ENCODE results near the gene RPTN. TPM values are rescaled to one million over a fixed set of nuclear protein-coding genes. Genes with fewer than 3 reads are reported as not detected.

Gene RPTN
- polyA plus RNA-seq, 2 of the 4 experiments (the other 2 are of a cell fraction): not detected

- FAIRE-seq: peak; percentile 84
- WGBS (ENCODE audit: missing lambda C conversion rate): 3% methylated on average over 1 of the region's 1 CpG
- CTCF ChIA-PET: interaction anchor here (1.1 to 17.5 kb wide), 7 partner anchors 10 to 296 kb away, joined by 3 to 291 read pairs (median 6); no protein-coding TSS in a partner anchor
- peak; percentile 83 to 92 for ATAC-seq
- Histone ChIP-seq H3K9me3 (no peaks in the 10 kb centered on the region), H3K27ac (peak overlapping the region; percentile 34 to 55; a peak in 5 of 6 replicates), H3K4me3 (no peak overlapping the region), H3K4me1 (peaks cover 29% of the 10 kb centered on the region), H3K4me2 (peak overlapping the region; percentile 47)
- DNase-seq (ENCODE audit: low read depth in 1 of 2, low spot score in 1 of 2): peak; percentile 28 to 71
- TF ChIP-seq HOXB13 (CRISPR knock-in tag; IDR thresholded peaks at IDR 0.05; ENCODE audit: low read depth) (no peak), JUN (IDR thresholded peaks at IDR 0.05) (peak; percentile 49 to 79; a peak in 2 of 5 replicates), ZSCAN20 (CRISPR knock-in tag; IDR thresholded peaks at IDR 0.05) (no peak), ZFP36 (IDR thresholded peaks at IDR 0.05; ENCODE audit: borderline replicate concordance, partially characterized antibody) (no peak), RAD21 (conservative IDR thresholded peaks at IDR 0.05 in 1 of 2, IDR thresholded peaks at IDR 0.05 in 1 of 2) (no peak), HES2 (IDR thresholded peaks at IDR 0.05) (peak; percentile 26; the same call in 1 of the 2 replicates), JUNB (IDR thresholded peaks at IDR 0.05) (peak; percentile 90), EHMT2 (IDR thresholded peaks at IDR 0.05; ENCODE audit: low read depth) (no peak), EP300 (IDR thresholded peaks at IDR 0.05) (peak; percentile 39 to 54; a peak in 2 of 5 replicates), ESRRA (IDR thresholded peaks at IDR 0.05; ENCODE audit: borderline replicate concordance, low read length) (peak; percentile 35; the same call in 1 of the 2 replicates), CEBPB (IDR thresholded peaks at IDR 0.05) (peak; percentile 19 to 52; a peak in 2 of 4 replicates), GATA3 (IDR thresholded peaks at IDR 0.05; ENCODE audit: borderline replicate concordance) (0 out of 2 replicates have a peak, but pooled peaks have one; percentile 26), ZC3H11A (IDR thresholded peaks at IDR 0.05) (no peak), FOSL2 (IDR thresholded peaks at IDR 0.05) (peak; percentile 76), FOSL2 (CRISPR knock-in tag; IDR thresholded peaks at IDR 0.05) (peak; percentile 65), PHF8 (IDR thresholded peaks at IDR 0.05; ENCODE audit: borderline replicate concordance, low read depth) (no peak)
- TF ChIP-seq, protein P1, sequence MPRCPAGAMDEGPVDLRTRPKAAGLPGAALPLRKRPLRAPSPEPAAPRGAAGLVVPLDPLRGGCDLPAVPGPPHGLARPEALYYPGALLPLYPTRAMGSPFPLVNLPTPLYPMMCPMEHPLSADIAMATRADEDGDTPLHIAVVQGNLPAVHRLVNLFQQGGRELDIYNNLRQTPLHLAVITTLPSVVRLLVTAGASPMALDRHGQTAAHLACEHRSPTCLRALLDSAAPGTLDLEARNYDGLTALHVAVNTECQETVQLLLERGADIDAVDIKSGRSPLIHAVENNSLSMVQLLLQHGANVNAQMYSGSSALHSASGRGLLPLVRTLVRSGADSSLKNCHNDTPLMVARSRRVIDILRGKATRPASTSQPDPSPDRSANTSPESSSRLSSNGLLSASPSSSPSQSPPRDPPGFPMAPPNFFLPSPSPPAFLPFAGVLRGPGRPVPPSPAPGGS (IDR thresholded peaks at IDR 0.05): peak; percentile 77; the same call in 1 of the 3 replicates
- POLR2A ChIA-PET: interaction anchor here (1.3 to 1.5 kb wide), 3 partner anchors 26 to 114 kb away, joined by 3 to 6 read pairs (median 3); no protein-coding TSS in a partner anchor
Observed at GRCh38 chr1:152162792-152163463, 3.9 kb upstream of the RPTN start.

- ChIA-PET CTCF (interaction anchor here (0.8 to 2.4 kb wide), 5 partner anchors 19 to 25 kb away, joined by 3 to 10 read pairs (median 8); no protein-coding TSS in a partner anchor), POLR2A (no interaction called here)
- Histone ChIP-seq H3K4me3 (no peak overlapping the region), H3K4me2 (no peak overlapping the region), H3K4me1 (peaks cover 18% of the 10 kb centered on the region), H3K27ac (no peak overlapping the region), H3K9me3 (no peaks in the 10 kb centered on the region)
- ATAC-seq: no peak
- TF ChIP-seq E2F6 (IDR thresholded peaks at IDR 0.05; ENCODE audit: borderline replicate concordance, low read depth) (no peak), FOXS1 (CRISPR knock-in tag; IDR thresholded peaks at IDR 0.05) (no peak), ESRRA (IDR thresholded peaks at IDR 0.05; ENCODE audit: borderline replicate concordance, low read length) (no peak), HOXB13 (CRISPR knock-in tag; IDR thresholded peaks at IDR 0.05; ENCODE audit: low read depth) (no peak), EHMT2 (IDR thresholded peaks at IDR 0.05; ENCODE audit: low read depth) (no peak), FOSB (CRISPR knock-in tag; IDR thresholded peaks at IDR 0.05) (no peak), REST (IDR thresholded peaks at IDR 0.05) (no peak), NR3C1 (IDR thresholded peaks at IDR 0.05) (no peak), CBX8 (IDR thresholded peaks at IDR 0.05) (no peak), NPAS2 (CRISPR knock-in tag; IDR thresholded peaks at IDR 0.05; ENCODE audit: borderline replicate concordance) (no peak), TFCP2L1 (CRISPR knock-in tag; IDR thresholded peaks at IDR 0.05) (no peak)
- TF ChIP-seq, protein P2, sequence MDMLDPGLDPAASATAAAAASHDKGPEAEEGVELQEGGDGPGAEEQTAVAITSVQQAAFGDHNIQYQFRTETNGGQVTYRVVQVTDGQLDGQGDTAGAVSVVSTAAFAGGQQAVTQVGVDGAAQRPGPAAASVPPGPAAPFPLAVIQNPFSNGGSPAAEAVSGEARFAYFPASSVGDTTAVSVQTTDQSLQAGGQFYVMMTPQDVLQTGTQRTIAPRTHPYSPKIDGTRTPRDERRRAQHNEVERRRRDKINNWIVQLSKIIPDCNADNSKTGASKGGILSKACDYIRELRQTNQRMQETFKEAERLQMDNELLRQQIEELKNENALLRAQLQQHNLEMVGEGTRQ (IDR thresholded peaks at IDR 0.05): no peak
- FAIRE-seq: no peak
- DNase-seq (ENCODE audit: low read depth in 1 of 2, low spot score in 1 of 2): no peak
- 54% methylated on average over 3 of the region's 3 CpGs for WGBS (ENCODE audit: missing lambda C conversion rate)
Observed at GRCh38 chr1:152160576-152160975, 1.5 kb upstream of the RPTN start.
